K562 (cell line): ENCODE data around the gene LRRIQ1. TPM values are rescaled to one million over a fixed set of nuclear protein-coding genes. Genes with fewer than 3 reads are reported as not detected.

Experiments used
- ATAC-seq: fragments of 200-7000 bp; cut with Tn5 transposase; 3 replicates; pipeline ENCODE4 v1.9.1; 2020; ENCODE audit warnings: moderate library complexity
- BruUV-seq: library from RNA; stranded (reverse); fragments of 400-500 nt; replicated peaks from 2 replicates; lab custom pipeline; 2021; lab: Mats Ljungman, UMichigan
- CTCF ChIA-PET: fragments of 300-600 bp; formaldehyde crosslinking; extraction: SDS; loops from one replicate; lab custom pipeline; 2021; ENCODE audit warnings: low intra/inter-chr PET ratio; lab: Yijun Ruan, JAX
- POLR2A ChIA-PET: fragments of 300-600, 350-650 bp; sonication (Branson Sonifier 250); formaldehyde crosslinking; extraction: SDS; loops from one replicate; lab custom pipeline; 2021; ENCODE audit warnings: antibody characterized with exemption, inconsistent platforms; lab: Yijun Ruan, JAX
- DNase-seq, 4 experiments: peaks; one replicate each; pipeline versions ENCODE4 v3.0.0 to v3.0.0-alpha.2; 2011 to 2018; ENCODE audit warnings: low spot score in 3 of 4, mixed read lengths in 3 of 4; ENCODE audit errors: extremely low read depth in 1 of 4
- FAIRE-seq: peaks from 2 replicates; lab custom pipeline; 2011; peaks lifted over from hg19 to GRCh38; lab: Jason Lieb, UNC
- H2AFZ ChIP-seq: 2 replicates; pipeline ENCODE4 v1.6.0; 2011; ENCODE audit warnings: low read depth, low read length, control low read depth, inconsistent platforms
- H3K27ac ChIP-seq: fragments of 200-600 bp; 3 replicates; pipeline ENCODE4 v1.8.0; 2011; ENCODE audit warnings: low read depth, mild to moderate bottlenecking, control low read depth, inconsistent platforms, low read length, moderate library complexity, mixed read lengths; ENCODE audit errors: extremely low read depth
- H3K27me3 ChIP-seq, 2 experiments: fragments of 300-600 bp in 1 of 2; 2 replicates in 1 of 2; 3 replicates in 1 of 2; pipeline versions ENCODE4 v1.6.0 to v1.8.0; 2011; ENCODE audit warnings: inconsistent platforms in 2 of 2, low read length in 2 of 2, mild to moderate bottlenecking in 1 of 2, mixed read lengths in 1 of 2, moderate library complexity in 1 of 2; ENCODE audit not compliant: control insufficient read depth in 2 of 2, insufficient read depth in 2 of 2
- H3K36me3 ChIP-seq: fragments of 300-600 bp; 3 replicates; pipeline ENCODE4 v1.8.0; 2011; ENCODE audit warnings: mild to moderate bottlenecking, low read length, inconsistent platforms; ENCODE audit not compliant: control insufficient read depth, insufficient read depth
- H3K4me1 ChIP-seq, 2 experiments: fragments of 200-600 bp in 1 of 2; replicated peaks in 1 of 2; 2 replicates in 1 of 2; 3 replicates in 1 of 2; pipeline versions ENCODE4 v1.5.1 to v1.8.0; 2011; ENCODE audit warnings: inconsistent platforms in 2 of 2, low read length in 2 of 2, mild to moderate bottlenecking in 1 of 2, mixed read lengths in 1 of 2, moderate library complexity in 1 of 2; ENCODE audit not compliant: control insufficient read depth in 2 of 2, insufficient read depth in 2 of 2
- H3K4me2 ChIP-seq: 2 replicates; pipeline ENCODE4 v1.6.1; 2011; ENCODE audit warnings: low read length, control low read depth, inconsistent platforms, mixed read lengths; ENCODE audit not compliant: insufficient read depth
- H3K4me3 ChIP-seq: fragments of 200-600 bp; sonication (generic), shearing (Covaris generic); 2 replicates; pipeline ENCODE4 v1.5.1; 2016; ENCODE audit warnings: control low read depth, inconsistent platforms
- H3K79me2 ChIP-seq: fragments of 200-600 bp; 3 replicates; pipeline ENCODE4 v1.8.0; 2011; ENCODE audit warnings: low read length, inconsistent platforms; ENCODE audit not compliant: control insufficient read depth, insufficient read depth
- H3K9ac ChIP-seq, 2 experiments: 2 replicates each; pipeline versions ENCODE4 v1.6.0 to v1.6.1; 2011; ENCODE audit warnings: low read depth in 2 of 2, low read length in 2 of 2, control low read depth in 1 of 2, inconsistent platforms in 1 of 2, mild to moderate bottlenecking in 1 of 2, mixed read lengths in 1 of 2; ENCODE audit not compliant: insufficient read depth in 1 of 2
- H3K9me1 ChIP-seq: one replicate; pipeline ENCODE4 v1.6.0; 2011; ENCODE audit warnings: inconsistent platforms, mild to moderate bottlenecking, low read length, moderate library complexity; ENCODE audit not compliant: control insufficient read depth, insufficient read depth
- H3K9me3 ChIP-seq: replicated peaks from 2 replicates; pipeline ENCODE4 v1.5.1; 2011; ENCODE audit warnings: low read depth, low read length, inconsistent platforms; ENCODE audit not compliant: control insufficient read depth, insufficient read depth
- H4K20me1 ChIP-seq: replicated peaks from 2 replicates; pipeline ENCODE4 v1.6.1; 2011; ENCODE audit warnings: low read length, inconsistent platforms, mixed read lengths; ENCODE audit not compliant: control insufficient read depth, insufficient read depth
- ARNT ChIP-seq, 2 experiments: fragments of 450-650 bp; IDR thresholded peaks; 2 replicates each; pipeline ENCODE4 v1.6.1; 2016; ENCODE audit warnings: mild to moderate bottlenecking in 1 of 2
- BRD9 ChIP-seq: fragments of 450-650 bp; IDR thresholded peaks from 2 replicates; pipeline ENCODE4 v1.6.1; 2018; ENCODE audit warnings: low read depth; ENCODE audit not compliant: partially characterized antibody
- CAMTA2 ChIP-seq: fragments of 250-450 bp; sonication (Bioruptor Pico); conservative IDR thresholded peaks from 2 replicates; pipeline ENCODE4 v1.5.1; 2022
- ETV1 ChIP-seq: fragments of 450-650 bp; conservative IDR thresholded peaks from 2 replicates; pipeline ENCODE4 v1.6.1; 2016; ENCODE audit warnings: missing genetic modification characterization, control low read depth, low read depth, missing compliant biosample characterization
- FOXM1 ChIP-seq, 2 experiments: fragments of 450-650 bp in 1 of 2; sonication (generic) in 1 of 2; formaldehyde crosslinking in 1 of 2; IDR thresholded peaks; 2 replicates each; pipeline versions ENCODE4 v1.6.1 to v1.9.0; 2017 to 2022; ENCODE audit warnings: low read depth in 2 of 2, mild to moderate bottlenecking in 2 of 2, missing genetic modification reagents in 1 of 2, moderate library complexity in 1 of 2
- GABPB2 ChIP-seq: fragments of 250-450 bp; sonication (Bioruptor Pico); conservative IDR thresholded peaks from 2 replicates; pipeline ENCODE4 v1.5.1; 2021; ENCODE audit warnings: mild to moderate bottlenecking
- TBP ChIP-seq: optimal IDR thresholded peaks from 2 replicates; pipeline ENCODE3; 2011; ENCODE audit warnings: low read depth, low read length, improper control_type of control experiment
- WGBS: fragments of 100-300 bp; shearing (Covaris generic); methylation state at CpG from one replicate; pipeline ENCODE4 v1.1.6; 2016; ENCODE audit warnings: low coverage, mixed read lengths; ENCODE audit not compliant: insufficient coverage; ENCODE audit errors: missing lambda C conversion rate; 5-methylcytosine and 5-hydroxymethylcytosine counted together
- in situ Hi-C: fragments of 300-500 bp; cut with MboI; formaldehyde crosslinking; loops from 4 replicates; pipeline ENCODE4 v1.15.0; 2018; ENCODE audit warnings: inconsistent platforms, mixed read lengths
- intact Hi-C: fragments of 100-400 bp; cut with micrococcal nuclease; formaldehyde crosslinking; loops from 2 replicates; pipeline ENCODE4 v1.14.2; 2022
- polyA plus RNA-seq, 8 experiments: library from polyadenylated mRNA; depleted of rRNA in 4 of 8; stranded (reverse) in 5 of 8; unstranded in 3 of 8; fragments of >200 nt; fragmentation: Nextera tagmentation in 2 of 8; fragmentation: Illumina TruSeq in 1 of 8; extraction: Ambion mirVana in 2 of 8; extraction: Trizol in 1 of 8; gene quantifications; 2 replicates each; pipeline versions ENCODE4 v1.2.1 to v1.2.3, GENCODE V29; 2011 to 2014; ENCODE audit warnings: inconsistent platforms in 1 of 8, missing spikeins in 1 of 8
- total RNA-seq, 7 experiments: library from RNA; depleted of rRNA in 6 of 7; stranded (reverse); fragments of >200 nt in 6 of 7; fragmentation: Illumina TruSeq in 2 of 7; extraction: Trizol in 2 of 7; gene quantifications; 2 replicates each; pipeline versions ENCODE4 v1.2.1 to v1.2.3, GENCODE V29; 2011 to 2021; ENCODE audit warnings: low replicate concordance in 1 of 7
- TF ChIP-seq, protein P1 (sequence below): sonication (generic); formaldehyde crosslinking; IDR thresholded peaks from 2 replicates; pipeline ENCODE4 v1.8.1; 2023; ENCODE audit warnings: mild to moderate bottlenecking, missing genetic modification reagents
- TF ChIP-seq, protein P2 (sequence below): fragments of 200-600 bp; sonication (generic); IDR thresholded peaks from one replicate; pipeline ENCODE4 v1.6.1; 2012; ENCODE audit warnings: mild to moderate bottlenecking, low read depth, low read length, inconsistent platforms

The LRRIQ1 gene
- total and polyA plus RNA-seq, 9 of the 15 experiments (the other 6 are each of a cell fraction or from before 2014, with no cell fraction given) = not detected

DNA sequence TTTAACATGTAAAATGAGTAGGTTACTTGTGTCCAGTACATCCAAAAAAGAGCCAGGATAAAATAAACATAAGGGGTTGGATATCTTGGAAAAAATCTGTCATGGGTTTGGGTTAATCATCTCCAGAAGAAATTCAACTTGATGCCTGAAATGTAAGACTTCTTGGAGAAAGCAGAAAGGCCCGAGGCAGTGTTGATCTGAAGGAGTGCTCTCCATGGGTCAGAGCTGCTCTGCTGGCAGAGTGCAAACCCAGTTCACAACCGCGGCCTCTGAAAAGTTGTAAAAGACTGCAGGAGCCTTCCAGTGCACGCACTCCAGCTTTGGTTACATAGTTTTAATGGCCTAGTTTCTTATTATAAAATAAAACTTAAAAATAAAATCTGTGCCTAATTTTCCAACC, 146.5 kb downstream of the LRRIQ1 start:
- H3K27ac ChIP-seq = no peak overlapping the region
- no peaks in the 10 kb centered on the region for H3K9me3 ChIP-seq
- H3K4me2 ChIP-seq = no peak overlapping the region
- no peaks in the 10 kb centered on the region for H3K9me1 ChIP-seq
- H3K9ac ChIP-seq = no peak overlapping the region
- no peaks in the 10 kb centered on the region for H3K4me1 ChIP-seq
- H3K4me3 ChIP-seq = no peak overlapping the region
- ChIA-PET CTCF (no interaction called here), POLR2A (interaction anchor here (1.0 kb wide), 1 partner anchor 62 kb away, joined by 3 read pairs; no protein-coding TSS in a partner anchor)
- ATAC-seq (no peak), DNase-seq (no peak), FAIRE-seq (no peak)
- no peaks in the 10 kb centered on the region for H3K27me3 ChIP-seq
- H3K36me3 ChIP-seq = no peaks in the 10 kb centered on the region
- intact Hi-C loops (no loop called here), in situ Hi-C loops (no loop called here)
- no peaks in the 10 kb centered on the region for H4K20me1 ChIP-seq
- no peaks in the 10 kb centered on the region for H3K79me2 ChIP-seq
- 5% methylated on average over 4 of the region's 4 CpGs for WGBS
- no peak overlapping the region for H2AFZ ChIP-seq
- BruUV-seq = no TSS peak
- TF ChIP-seq TBP (no peak), BRD9 (no peak), FOXM1 (IDR thresholded peaks at IDR 0.05; ENCODE audit: low read depth) (no peak), FOXM1 (CRISPR knock-in tag; IDR thresholded peaks at IDR 0.05; ENCODE audit: low read depth) (no peak), ARNT (IDR thresholded peaks at IDR 0.05) (no peak), ETV1 (tag) (no peak), GABPB2 (no peak), CAMTA2 (CRISPR knock-in tag) (no peak)
- TF ChIP-seq, protein P1, sequence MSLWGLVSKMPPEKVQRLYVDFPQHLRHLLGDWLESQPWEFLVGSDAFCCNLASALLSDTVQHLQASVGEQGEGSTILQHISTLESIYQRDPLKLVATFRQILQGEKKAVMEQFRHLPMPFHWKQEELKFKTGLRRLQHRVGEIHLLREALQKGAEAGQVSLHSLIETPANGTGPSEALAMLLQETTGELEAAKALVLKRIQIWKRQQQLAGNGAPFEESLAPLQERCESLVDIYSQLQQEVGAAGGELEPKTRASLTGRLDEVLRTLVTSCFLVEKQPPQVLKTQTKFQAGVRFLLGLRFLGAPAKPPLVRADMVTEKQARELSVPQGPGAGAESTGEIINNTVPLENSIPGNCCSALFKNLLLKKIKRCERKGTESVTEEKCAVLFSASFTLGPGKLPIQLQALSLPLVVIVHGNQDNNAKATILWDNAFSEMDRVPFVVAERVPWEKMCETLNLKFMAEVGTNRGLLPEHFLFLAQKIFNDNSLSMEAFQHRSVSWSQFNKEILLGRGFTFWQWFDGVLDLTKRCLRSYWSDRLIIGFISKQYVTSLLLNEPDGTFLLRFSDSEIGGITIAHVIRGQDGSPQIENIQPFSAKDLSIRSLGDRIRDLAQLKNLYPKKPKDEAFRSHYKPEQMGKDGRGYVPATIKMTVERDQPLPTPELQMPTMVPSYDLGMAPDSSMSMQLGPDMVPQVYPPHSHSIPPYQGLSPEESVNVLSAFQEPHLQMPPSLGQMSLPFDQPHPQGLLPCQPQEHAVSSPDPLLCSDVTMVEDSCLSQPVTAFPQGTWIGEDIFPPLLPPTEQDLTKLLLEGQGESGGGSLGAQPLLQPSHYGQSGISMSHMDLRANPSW (CRISPR knock-in tag) = no peak
- TF ChIP-seq, protein P2, sequence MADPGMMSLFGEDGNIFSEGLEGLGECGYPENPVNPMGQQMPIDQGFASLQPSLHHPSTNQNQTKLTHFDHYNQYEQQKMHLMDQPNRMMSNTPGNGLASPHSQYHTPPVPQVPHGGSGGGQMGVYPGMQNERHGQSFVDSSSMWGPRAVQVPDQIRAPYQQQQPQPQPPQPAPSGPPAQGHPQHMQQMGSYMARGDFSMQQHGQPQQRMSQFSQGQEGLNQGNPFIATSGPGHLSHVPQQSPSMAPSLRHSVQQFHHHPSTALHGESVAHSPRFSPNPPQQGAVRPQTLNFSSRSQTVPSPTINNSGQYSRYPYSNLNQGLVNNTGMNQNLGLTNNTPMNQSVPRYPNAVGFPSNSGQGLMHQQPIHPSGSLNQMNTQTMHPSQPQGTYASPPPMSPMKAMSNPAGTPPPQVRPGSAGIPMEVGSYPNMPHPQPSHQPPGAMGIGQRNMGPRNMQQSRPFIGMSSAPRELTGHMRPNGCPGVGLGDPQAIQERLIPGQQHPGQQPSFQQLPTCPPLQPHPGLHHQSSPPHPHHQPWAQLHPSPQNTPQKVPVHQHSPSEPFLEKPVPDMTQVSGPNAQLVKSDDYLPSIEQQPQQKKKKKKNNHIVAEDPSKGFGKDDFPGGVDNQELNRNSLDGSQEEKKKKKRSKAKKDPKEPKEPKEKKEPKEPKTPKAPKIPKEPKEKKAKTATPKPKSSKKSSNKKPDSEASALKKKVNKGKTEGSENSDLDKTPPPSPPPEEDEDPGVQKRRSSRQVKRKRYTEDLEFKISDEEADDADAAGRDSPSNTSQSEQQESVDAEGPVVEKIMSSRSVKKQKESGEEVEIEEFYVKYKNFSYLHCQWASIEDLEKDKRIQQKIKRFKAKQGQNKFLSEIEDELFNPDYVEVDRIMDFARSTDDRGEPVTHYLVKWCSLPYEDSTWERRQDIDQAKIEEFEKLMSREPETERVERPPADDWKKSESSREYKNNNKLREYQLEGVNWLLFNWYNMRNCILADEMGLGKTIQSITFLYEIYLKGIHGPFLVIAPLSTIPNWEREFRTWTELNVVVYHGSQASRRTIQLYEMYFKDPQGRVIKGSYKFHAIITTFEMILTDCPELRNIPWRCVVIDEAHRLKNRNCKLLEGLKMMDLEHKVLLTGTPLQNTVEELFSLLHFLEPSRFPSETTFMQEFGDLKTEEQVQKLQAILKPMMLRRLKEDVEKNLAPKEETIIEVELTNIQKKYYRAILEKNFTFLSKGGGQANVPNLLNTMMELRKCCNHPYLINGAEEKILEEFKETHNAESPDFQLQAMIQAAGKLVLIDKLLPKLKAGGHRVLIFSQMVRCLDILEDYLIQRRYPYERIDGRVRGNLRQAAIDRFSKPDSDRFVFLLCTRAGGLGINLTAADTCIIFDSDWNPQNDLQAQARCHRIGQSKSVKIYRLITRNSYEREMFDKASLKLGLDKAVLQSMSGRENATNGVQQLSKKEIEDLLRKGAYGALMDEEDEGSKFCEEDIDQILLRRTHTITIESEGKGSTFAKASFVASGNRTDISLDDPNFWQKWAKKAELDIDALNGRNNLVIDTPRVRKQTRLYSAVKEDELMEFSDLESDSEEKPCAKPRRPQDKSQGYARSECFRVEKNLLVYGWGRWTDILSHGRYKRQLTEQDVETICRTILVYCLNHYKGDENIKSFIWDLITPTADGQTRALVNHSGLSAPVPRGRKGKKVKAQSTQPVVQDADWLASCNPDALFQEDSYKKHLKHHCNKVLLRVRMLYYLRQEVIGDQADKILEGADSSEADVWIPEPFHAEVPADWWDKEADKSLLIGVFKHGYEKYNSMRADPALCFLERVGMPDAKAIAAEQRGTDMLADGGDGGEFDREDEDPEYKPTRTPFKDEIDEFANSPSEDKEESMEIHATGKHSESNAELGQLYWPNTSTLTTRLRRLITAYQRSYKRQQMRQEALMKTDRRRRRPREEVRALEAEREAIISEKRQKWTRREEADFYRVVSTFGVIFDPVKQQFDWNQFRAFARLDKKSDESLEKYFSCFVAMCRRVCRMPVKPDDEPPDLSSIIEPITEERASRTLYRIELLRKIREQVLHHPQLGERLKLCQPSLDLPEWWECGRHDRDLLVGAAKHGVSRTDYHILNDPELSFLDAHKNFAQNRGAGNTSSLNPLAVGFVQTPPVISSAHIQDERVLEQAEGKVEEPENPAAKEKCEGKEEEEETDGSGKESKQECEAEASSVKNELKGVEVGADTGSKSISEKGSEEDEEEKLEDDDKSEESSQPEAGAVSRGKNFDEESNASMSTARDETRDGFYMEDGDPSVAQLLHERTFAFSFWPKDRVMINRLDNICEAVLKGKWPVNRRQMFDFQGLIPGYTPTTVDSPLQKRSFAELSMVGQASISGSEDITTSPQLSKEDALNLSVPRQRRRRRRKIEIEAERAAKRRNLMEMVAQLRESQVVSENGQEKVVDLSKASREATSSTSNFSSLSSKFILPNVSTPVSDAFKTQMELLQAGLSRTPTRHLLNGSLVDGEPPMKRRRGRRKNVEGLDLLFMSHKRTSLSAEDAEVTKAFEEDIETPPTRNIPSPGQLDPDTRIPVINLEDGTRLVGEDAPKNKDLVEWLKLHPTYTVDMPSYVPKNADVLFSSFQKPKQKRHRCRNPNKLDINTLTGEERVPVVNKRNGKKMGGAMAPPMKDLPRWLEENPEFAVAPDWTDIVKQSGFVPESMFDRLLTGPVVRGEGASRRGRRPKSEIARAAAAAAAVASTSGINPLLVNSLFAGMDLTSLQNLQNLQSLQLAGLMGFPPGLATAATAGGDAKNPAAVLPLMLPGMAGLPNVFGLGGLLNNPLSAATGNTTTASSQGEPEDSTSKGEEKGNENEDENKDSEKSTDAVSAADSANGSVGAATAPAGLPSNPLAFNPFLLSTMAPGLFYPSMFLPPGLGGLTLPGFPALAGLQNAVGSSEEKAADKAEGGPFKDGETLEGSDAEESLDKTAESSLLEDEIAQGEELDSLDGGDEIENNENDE = no peak
